Measurements from ENCODE around the gene FGD6. TPM values are rescaled to one million over a fixed set of nuclear protein-coding genes. Genes with fewer than 3 reads are reported as not detected.

Gene FGD6
- polyA plus RNA-seq, 1 donor (not counting 4 experiments of a cell fraction or from before 2014, with no cell fraction given), result 54.2 TPM

GRCh38 chr12:95261109-95261508, 43.8 kb upstream of the FGD6 start:
- Histone ChIP-seq H3K9me3 (ENCODE audit: control insufficient read depth, low read depth, low read length) (no peaks in the 10 kb centered on the region), H3K4me3 (ENCODE audit: control insufficient read depth in 2 of 3, extremely low read depth in 1 of 3, insufficient read depth in 2 of 3, low read depth in 1 of 3, low read length in 3 of 3) (no peak overlapping the region), H3K4me1 (ENCODE audit: control insufficient read depth, extremely low read depth, insufficient read depth, low read length) (peaks cover 23% of the 10 kb centered on the region), H3K79me2 (ENCODE audit: control insufficient read depth, insufficient read depth, low read length) (peaks cover 12% of the 10 kb centered on the region), H3K36me3 (ENCODE audit: control insufficient read depth in 2 of 2, extremely low read depth in 1 of 2, insufficient read depth in 2 of 2, low read length in 2 of 2) (peaks cover 14 to 22% of the 10 kb centered on the region in 2 experiments), H3K9ac (ENCODE audit: control insufficient read depth, extremely low read depth, insufficient read depth, low read length) (no peak overlapping the region), H2AFZ (ENCODE audit: control insufficient read depth, low read length) (no peak overlapping the region), H4K20me1 (ENCODE audit: control insufficient read depth, extremely low read depth, insufficient read depth, low read length) (no peaks in the 10 kb centered on the region), H3K27me3 (ENCODE audit: control insufficient read depth, extremely low read depth, insufficient read depth, low read length) (no peaks in the 10 kb centered on the region), H3K27ac (ENCODE audit: control insufficient read depth, insufficient read depth, low read length) (no peak overlapping the region), H3K4me2 (ENCODE audit: control insufficient read depth, extremely low read depth, insufficient read depth, low read depth, low read length) (no peak overlapping the region), H3K9me1 (ENCODE audit: control insufficient read depth, extremely low read depth, insufficient read depth, low read length) (no peaks in the 10 kb centered on the region)
- DNase-seq (ENCODE audit: low read depth, low spot score) (no peak), FAIRE-seq (no peak)
- dilution Hi-C loops (cut with MboI; ENCODE audit: extremely low pct_ligation_motif_present, low sequenced_read_pairs), result no loop called here
- no peak for TF ChIP-seq EZH2 (IDR thresholded peaks at IDR 0.05; ENCODE audit: low read length)
- no peak for TF ChIP-seq CTCF (optimal IDR thresholded peaks at IDR 0.05 in 1 of 3, IDR thresholded peaks at IDR 0.05 in 1 of 3, conservative IDR thresholded peaks at IDR 0.05 in 1 of 3; ENCODE audit: extremely low read depth in 1 of 3, insufficient read depth in 2 of 3, low read length in 3 of 3)

- Histone ChIP-seq H3K27me3 (ENCODE audit: control insufficient read depth, extremely low read depth, insufficient read depth, low read length) (no peaks in the 10 kb centered on the region), H4K20me1 (ENCODE audit: control insufficient read depth, extremely low read depth, insufficient read depth, low read length) (no peaks in the 10 kb centered on the region), H3K9ac (ENCODE audit: control insufficient read depth, extremely low read depth, insufficient read depth, low read length) (no peak overlapping the region), H3K36me3 (ENCODE audit: control insufficient read depth in 2 of 2, extremely low read depth in 1 of 2, insufficient read depth in 2 of 2, low read length in 2 of 2) (peaks cover 16 to 25% of the 10 kb centered on the region in 2 experiments), H3K79me2 (ENCODE audit: control insufficient read depth, insufficient read depth, low read length) (peaks cover 14% of the 10 kb centered on the region), H2AFZ (ENCODE audit: control insufficient read depth, low read length) (no peak overlapping the region), H3K27ac (ENCODE audit: control insufficient read depth, insufficient read depth, low read length) (no peak overlapping the region), H3K9me3 (ENCODE audit: control insufficient read depth, low read depth, low read length) (no peaks in the 10 kb centered on the region), H3K4me3 (ENCODE audit: control insufficient read depth in 2 of 3, extremely low read depth in 1 of 3, insufficient read depth in 2 of 3, low read depth in 1 of 3, low read length in 3 of 3) (no peak overlapping the region), H3K4me1 (ENCODE audit: control insufficient read depth, extremely low read depth, insufficient read depth, low read length) (peaks cover 23% of the 10 kb centered on the region), H3K9me1 (ENCODE audit: control insufficient read depth, extremely low read depth, insufficient read depth, low read length) (no peaks in the 10 kb centered on the region), H3K4me2 (ENCODE audit: control insufficient read depth, extremely low read depth, insufficient read depth, low read depth, low read length) (no peak overlapping the region)
- dilution Hi-C loops (cut with MboI; ENCODE audit: extremely low pct_ligation_motif_present, low sequenced_read_pairs), result no loop called here
- DNase-seq (ENCODE audit: low read depth, low spot score) (no peak), FAIRE-seq (no peak)
- no peak for TF ChIP-seq CTCF (optimal IDR thresholded peaks at IDR 0.05 in 1 of 3, IDR thresholded peaks at IDR 0.05 in 1 of 3, conservative IDR thresholded peaks at IDR 0.05 in 1 of 3; ENCODE audit: extremely low read depth in 1 of 3, insufficient read depth in 2 of 3, low read length in 3 of 3)
- TF ChIP-seq EZH2 (IDR thresholded peaks at IDR 0.05; ENCODE audit: low read length), result no peak
These were observed 42.1 kb upstream of the FGD6 start for GRCh38 chr12:95259368-95259767.

Measured in keratinocyte (primary cell).